Measurements from ENCODE around the gene HABP2.

HABP2 gene

GRCh38 chr10:113631684-113632367 is 79.0 kb downstream of the HABP2 start:
- DNase-seq (ENCODE audit: low spot score): no peak

All from iPS-NIHi11 (cell line).